Stimulated activated CD4-positive, alpha-beta T cell treated with anti-CD3 and anti-CD28 coated beads, Interleukin-4, amount 100 ng/mL, for 4 hours (primary cell): ENCODE results near the gene PLXNB2.

ENCODE experiments used
- DNase-seq, 2 experiments: peaks; one replicate each; pipeline ENCODE4 v3.0.0-alpha.2; 2020

PLXNB2 gene

DNA sequence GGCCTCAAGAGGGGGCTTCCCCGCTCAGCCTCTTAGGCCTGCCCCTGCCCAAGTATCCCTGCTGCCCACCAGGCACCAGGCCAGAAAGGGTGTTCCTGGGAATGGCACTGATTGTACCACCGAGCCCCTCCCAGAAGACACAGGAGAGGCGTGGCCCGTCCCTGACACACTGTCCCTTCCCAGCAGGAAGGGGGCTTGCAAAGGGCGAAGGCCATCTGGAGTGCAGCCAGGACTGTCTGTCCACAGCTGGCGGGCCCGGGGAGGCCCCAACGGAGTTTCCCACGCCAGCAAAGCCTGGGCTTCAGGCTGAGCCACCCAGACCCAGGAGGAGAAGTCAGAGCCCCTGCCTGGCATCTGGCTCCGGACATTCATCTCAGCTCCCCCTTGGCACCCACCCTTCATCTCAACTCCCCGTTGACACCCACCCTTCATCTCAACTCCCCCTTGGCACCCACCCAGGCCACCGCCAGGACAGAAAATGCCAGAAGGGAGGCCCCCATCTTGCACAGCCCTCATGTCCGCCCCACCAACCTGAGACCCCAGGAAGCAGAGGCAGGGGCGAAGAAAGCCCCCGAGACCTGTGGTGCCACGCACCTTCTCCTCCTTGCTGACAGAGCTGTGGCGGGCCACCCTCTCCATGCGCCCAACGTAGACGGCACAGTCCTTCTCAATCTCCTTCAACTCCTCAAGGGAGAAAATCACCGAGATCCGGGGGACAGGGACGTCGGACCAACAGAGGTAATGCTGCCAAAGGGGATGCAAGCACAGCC is 82.1 kb downstream of the PLXNB2 start:
- no peak for DNase-seq
